WI38 (cell line): Measurements from ENCODE around the gene PRR29.
A peak's percentile ranks its signal among the peaks of the same experiment; 100 is the strongest.

Source experiments
- H3K4me3 ChIP-seq: 2 replicates; pipeline ENCODE4 v1.5.1; 2011; ENCODE audit warnings: low read depth, mild to moderate bottlenecking, control low read depth, low read length
- TF ChIP-seq, protein P1 (sequence below): IDR thresholded peaks from 2 replicates; pipeline ENCODE4 v1.5.1; 2012; ENCODE audit warnings: low read depth, mild to moderate bottlenecking, control low read depth, low read length

Gene PRR29

DNA sequence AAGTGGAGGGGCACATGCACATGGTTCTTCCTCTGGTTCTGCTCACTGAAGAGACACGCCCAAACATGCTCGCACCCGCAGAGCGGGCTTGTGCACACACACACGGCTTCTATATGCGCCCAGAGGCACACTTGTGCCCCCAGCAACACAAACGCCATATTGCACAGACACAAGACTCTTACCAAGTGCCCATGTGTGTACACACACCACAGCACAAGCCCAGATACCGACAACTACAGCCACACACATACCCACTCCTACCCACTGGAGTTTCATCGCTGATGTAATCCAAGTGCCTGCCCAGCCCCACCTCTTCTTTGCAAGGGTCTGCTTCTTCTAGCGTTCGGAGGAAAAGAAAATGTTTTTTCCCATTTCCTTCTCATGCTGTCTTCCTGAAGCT is 6.5 kb upstream of the PRR29 start:
- no peak overlapping the region for H3K4me3 ChIP-seq
- TF ChIP-seq, protein P1, sequence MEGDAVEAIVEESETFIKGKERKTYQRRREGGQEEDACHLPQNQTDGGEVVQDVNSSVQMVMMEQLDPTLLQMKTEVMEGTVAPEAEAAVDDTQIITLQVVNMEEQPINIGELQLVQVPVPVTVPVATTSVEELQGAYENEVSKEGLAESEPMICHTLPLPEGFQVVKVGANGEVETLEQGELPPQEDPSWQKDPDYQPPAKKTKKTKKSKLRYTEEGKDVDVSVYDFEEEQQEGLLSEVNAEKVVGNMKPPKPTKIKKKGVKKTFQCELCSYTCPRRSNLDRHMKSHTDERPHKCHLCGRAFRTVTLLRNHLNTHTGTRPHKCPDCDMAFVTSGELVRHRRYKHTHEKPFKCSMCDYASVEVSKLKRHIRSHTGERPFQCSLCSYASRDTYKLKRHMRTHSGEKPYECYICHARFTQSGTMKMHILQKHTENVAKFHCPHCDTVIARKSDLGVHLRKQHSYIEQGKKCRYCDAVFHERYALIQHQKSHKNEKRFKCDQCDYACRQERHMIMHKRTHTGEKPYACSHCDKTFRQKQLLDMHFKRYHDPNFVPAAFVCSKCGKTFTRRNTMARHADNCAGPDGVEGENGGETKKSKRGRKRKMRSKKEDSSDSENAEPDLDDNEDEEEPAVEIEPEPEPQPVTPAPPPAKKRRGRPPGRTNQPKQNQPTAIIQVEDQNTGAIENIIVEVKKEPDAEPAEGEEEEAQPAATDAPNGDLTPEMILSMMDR = no peak

DNA sequence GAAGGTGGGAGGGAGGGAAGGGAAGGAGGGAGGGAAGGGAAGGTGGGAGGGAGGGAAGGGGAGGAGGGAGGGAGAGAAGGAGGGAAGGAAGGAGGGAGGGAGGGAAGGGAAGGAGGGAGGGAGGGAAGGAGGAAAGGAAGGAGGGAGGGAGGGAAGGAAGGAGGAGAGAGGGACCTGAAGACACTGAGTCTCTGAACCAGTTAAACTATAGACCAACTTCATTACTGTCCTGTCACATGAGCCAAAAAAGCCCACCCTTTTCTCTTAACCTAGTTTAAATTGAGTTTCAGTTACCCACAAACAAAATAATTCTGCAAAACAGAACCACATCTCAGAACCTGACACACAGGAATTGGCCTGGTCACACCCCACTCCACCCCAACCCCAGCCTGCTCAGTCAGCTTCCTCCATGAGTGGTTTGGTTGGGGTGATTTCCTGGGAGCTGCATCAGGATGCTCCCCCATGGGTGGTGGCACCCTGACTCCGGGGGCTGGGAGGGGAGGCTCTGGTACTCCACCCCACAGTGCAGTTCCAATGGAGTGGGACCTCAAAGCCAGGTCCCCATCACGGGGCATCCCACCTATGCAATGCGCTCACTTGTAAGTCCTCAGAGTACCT is 4.7 kb upstream of the PRR29 start:
- TF ChIP-seq, protein P1 = no peak

DNA sequence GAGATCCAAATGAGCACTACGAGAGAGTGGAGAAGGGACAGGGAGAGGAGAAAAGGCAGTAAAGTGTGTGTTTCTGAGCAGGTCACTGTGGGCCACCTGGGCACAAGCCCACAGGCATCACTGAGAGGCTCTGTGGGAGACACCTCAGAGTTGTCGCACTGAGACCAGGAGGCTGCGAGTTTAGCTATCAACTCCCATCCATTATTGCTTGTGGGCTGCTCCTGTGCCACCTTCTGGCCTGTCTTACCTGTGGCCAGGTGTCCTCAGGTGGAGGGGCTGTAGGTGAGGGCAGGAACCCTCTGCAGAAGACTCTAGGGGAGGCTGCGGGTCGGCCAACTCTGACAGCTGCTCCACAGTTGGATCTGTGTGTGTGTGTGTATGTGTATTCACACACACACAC is 2.5 kb upstream of the PRR29 start:
- no peak overlapping the region for H3K4me3 ChIP-seq
- TF ChIP-seq, protein P1 = no peak

More for the DNA sequence above, 4.7 kb upstream of the PRR29 start:
- H3K4me3 ChIP-seq = no peak overlapping the region

DNA sequence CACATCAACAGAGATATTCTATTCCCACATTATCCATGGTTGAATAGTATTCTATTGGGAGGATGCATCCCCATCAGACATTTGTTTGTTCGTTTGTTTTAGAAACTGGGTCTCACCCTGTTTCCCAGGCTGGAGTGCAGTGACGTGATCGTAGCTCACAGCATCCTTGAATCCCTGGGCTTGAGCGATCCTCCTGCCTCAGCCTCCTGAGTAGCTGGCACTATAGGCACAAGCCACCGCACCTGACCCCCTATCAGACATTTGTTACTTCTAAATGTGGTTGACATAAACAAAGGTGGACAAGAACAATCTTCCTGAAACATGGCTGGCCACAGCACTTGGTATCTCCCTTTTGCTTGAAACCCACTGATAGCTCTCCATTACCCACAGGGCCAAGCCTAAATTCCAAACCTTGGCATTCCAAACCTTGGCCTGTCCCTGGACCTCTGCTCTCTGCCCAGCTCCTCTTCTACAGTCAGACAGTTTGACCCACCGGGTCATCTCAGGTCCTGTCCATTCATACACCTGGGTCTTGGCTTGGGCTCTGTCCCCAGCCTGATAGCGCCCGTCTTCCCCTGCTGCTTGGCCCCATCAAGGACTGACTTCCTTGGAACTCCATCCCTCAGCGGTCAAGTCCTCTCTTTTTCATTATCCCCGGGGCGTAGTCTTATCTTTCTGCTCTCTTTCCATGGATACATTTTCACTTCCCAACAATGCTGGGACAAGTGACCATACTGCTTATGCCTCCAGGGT is 1.5 kb upstream of the PRR29 start:
- TF ChIP-seq, protein P1 = no peak
- H3K4me3 ChIP-seq = no peak overlapping the region

DNA sequence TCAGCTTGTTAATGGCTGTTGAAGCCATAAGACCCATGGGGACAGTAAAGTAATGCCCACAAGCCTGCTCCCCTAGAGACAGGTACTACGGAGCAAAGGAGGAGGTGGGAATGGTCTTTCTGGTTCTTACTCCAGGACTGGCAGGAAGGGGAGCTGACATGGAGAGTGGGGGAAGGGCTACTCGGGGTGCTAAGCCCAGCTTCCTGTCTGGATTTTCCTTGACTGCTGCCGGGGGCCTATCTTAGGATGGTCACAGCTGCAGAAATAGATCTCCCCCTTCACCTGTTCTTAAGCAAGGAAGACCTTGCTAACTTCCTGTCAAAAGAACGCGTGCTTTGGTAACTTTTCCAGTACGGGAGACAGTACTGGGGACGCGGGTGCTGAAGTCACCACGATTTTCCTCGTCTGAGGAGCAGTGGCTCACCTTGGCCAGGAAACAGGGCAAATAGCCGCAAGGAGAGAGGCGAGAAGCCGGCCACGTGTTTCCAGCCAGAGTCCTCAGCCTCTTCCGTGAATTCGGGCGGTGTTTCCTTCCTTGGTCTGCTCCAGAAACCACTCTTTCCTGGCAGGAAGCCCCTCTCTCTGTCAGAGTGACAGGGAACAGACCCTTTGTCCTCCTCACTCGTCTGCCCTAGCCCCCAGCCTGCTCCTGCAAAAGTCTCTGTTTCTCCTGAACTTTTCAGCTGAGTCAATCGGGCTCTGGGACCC is 656 bp upstream of the PRR29 start:
- H3K4me3 ChIP-seq = no peak overlapping the region; the same call in 1 of the 2 replicates
- TF ChIP-seq, protein P1 = no peak

DNA sequence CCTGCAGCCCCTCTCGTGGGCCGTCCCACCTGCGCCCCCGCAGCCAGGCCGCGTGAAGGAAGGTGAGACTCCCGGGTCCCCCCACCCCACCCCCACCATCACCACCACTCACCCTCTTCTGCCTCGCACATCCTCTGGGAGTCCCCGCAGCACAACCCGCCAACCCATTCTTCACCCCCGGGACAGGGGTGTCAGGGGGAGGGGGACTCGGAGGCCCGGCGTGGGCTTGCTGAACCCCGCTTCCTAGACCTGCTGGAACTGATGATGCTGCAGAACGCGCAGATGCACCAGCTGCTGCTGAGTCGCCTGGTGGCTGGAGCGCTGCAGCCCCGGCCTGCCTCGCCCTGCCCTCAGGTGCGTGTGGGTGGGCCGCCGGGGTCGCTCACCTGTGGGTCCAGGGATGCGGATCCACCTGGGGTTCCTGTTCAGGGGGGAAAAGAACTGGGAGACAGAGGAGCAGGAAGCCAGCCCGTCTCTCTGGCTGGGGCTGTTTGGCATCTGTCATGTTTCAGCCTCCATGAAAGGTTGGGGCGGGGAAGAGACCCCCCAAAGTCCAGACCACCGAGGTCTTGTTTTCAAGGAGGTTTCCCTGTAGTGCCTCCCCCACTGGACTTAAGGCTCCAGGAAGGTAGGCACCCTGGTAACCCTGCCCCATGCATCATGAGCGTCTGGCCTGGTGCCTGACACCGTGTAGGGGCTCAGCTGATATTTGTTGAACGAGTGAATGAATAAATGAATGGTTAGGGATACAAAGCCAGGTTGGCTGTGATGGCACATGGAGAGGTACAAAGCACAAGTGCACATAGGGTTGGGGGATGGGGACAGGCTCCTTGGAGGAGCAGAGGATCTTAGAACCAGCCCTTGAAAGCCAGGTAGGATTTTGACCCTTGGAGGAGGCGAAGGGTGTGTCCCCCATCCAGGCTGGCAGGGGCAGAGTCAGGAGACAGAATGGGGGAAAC is 849 bp downstream of the PRR29 start:
- H3K4me3 ChIP-seq = peak overlapping the region; percentile 56
- TF ChIP-seq, protein P1 = no peak
